Gastroesophageal sphincter (tissue), 4 donors: ENCODE results near the gene UBAC2. TPM values are rescaled to one million over a fixed set of nuclear protein-coding genes. Genes with fewer than 3 reads are reported as not detected.

Source experiments
- ATAC-seq: fragments of 150-250 bp; one replicate; pipeline ENCODE4 v1.9.1; 2016; ENCODE audit warnings: mild to moderate bottlenecking, moderate library complexity
- H3K27ac ChIP-seq, 4 donors: fragments of 200-600 bp; sonication (generic) in 3 of 4; 1 replicate in 3 of 4; 2 replicates in 1 of 4; pipeline ENCODE4 v1.5.1; 2016 to 2019
- H3K27me3 ChIP-seq: fragments of 200-600 bp; sonication (generic); one replicate; pipeline ENCODE4 v1.5.1; 2019
- H3K36me3 ChIP-seq, 2 donors: fragments of 200-600 bp; sonication (generic); one replicate each; pipeline ENCODE4 v1.5.1; 2019; ENCODE audit warnings: control low read depth in 1 of 2
- H3K4me1 ChIP-seq, 3 donors: fragments of 200-600 bp; sonication (generic); 1 replicate in 2 of 3; 2 replicates in 1 of 3; pipeline ENCODE4 v1.5.1; 2016 to 2019; ENCODE audit warnings: control low read depth in 2 of 3
- H3K4me3 ChIP-seq, 2 donors: fragments of 200-600 bp; sonication (generic); one replicate each; pipeline ENCODE4 v1.5.1; 2019; ENCODE audit warnings: mild to moderate bottlenecking in 1 of 2, moderate library complexity in 1 of 2
- H3K9me3 ChIP-seq, 3 donors: fragments of 200-600 bp; sonication (generic); one replicate each; pipeline ENCODE4 v1.5.1; 2017 to 2019; ENCODE audit warnings: control low read depth in 2 of 3
- CTCF ChIP-seq, 4 experiments: fragments of 200-600 bp in 2 of 4; fragments of 450-650 bp in 2 of 4; sonication (generic) in 1 of 4; IDR thresholded peaks; one replicate each; pipeline ENCODE4 v1.5.1; 2017 to 2019; ENCODE audit warnings: antibody characterized with exemption in 4 of 4, mild to moderate bottlenecking in 2 of 4, moderate library complexity in 2 of 4
- EP300 ChIP-seq: sonication (generic); formaldehyde crosslinking; IDR thresholded peaks from one replicate; pipeline ENCODE4 v1.6.1; 2017; ENCODE audit warnings: antibody characterized with exemption, mild to moderate bottlenecking
- POLR2A ChIP-seq, 2 donors: fragments of 450-650 bp; IDR thresholded peaks; one replicate each; pipeline ENCODE4 v1.6.1; 2017; ENCODE audit warnings: antibody characterized with exemption in 2 of 2, mild to moderate bottlenecking in 2 of 2, moderate library complexity in 1 of 2
- POLR2AphosphoS5 ChIP-seq: sonication (generic); formaldehyde crosslinking; IDR thresholded peaks from one replicate; pipeline ENCODE4 v1.6.1; 2017; ENCODE audit warnings: antibody characterized with exemption
- WGBS, 2 donors: methylation state at CpG; one replicate each; pipeline ENCODE4 v1.1.5; 2018; ENCODE audit warnings: low coverage in 1 of 2; 5-methylcytosine and 5-hydroxymethylcytosine counted together
- total RNA-seq, 4 donors: library from RNA; depleted of rRNA; stranded (reverse); fragments of >200 nt; gene quantifications; one replicate each; pipeline ENCODE4 v1.1.0, GENCODE V29; 2016

Gene UBAC2
- total RNA-seq, 4 donors from 2014 or later: 45.0 to 59.6 (median 52.2) TPM

GRCh38 chr13:99250982-99251825 lies 50.5 kb downstream of the UBAC2 start:
- TF ChIP-seq CTCF (IDR thresholded peaks at IDR 0.05): no peak
- TF ChIP-seq POLR2A (IDR thresholded peaks at IDR 0.05): no peak
- TF ChIP-seq POLR2AphosphoS5: no peak
- Histone ChIP-seq H3K4me3 (no peak overlapping the region), H3K27me3 (no peaks in the 10 kb centered on the region), H3K4me1 (no peaks in the 10 kb centered on the region), H3K36me3 (peaks cover 0 to 34% of the 10 kb centered on the region in 2 donors), H3K9me3 (no peaks in the 10 kb centered on the region), H3K27ac (no peak overlapping the region)
- ATAC-seq: no peak
- 90 to 93% methylated on average over 5 of the region's 5 CpGs for WGBS, 2 donors

DNA sequence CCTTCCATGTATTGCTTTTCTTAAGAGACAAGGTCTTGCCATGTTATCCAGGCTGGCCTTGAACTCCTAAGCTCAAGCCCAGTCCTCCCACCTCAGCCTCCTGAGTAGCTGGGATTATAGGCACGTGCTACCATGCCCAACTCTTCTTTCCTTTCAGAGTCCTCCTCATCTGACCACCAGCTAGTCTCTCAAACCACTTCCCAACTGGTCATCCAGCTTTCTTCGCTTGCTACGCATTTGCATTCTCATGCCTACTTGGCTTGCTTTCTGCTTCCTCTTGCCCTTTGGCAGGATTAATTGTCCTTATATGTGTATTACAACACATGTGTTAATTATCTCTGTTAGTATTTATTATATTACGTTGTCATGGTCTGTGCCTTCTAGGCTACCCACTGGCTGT lies 51.3 kb downstream of the UBAC2 start:
- no peaks in the 10 kb centered on the region for H3K9me3 ChIP-seq
- no peak overlapping the region for H3K4me3 ChIP-seq
- TF ChIP-seq POLR2AphosphoS5 (no peak), CTCF (IDR thresholded peaks at IDR 0.05) (no peak), EP300 (no peak), POLR2A (IDR thresholded peaks at IDR 0.05) (no peak)
- no peaks in the 10 kb centered on the region for H3K4me1 ChIP-seq
- no peak for ATAC-seq
- H3K27me3 ChIP-seq: no peaks in the 10 kb centered on the region
- no peak overlapping the region for H3K27ac ChIP-seq
- H3K36me3 ChIP-seq: peaks cover 0 to 30% of the 10 kb centered on the region in 2 donors
- WGBS, 2 donors: 88 to 97% methylated on average over 3 to 4 of the region's 4 CpGs

DNA sequence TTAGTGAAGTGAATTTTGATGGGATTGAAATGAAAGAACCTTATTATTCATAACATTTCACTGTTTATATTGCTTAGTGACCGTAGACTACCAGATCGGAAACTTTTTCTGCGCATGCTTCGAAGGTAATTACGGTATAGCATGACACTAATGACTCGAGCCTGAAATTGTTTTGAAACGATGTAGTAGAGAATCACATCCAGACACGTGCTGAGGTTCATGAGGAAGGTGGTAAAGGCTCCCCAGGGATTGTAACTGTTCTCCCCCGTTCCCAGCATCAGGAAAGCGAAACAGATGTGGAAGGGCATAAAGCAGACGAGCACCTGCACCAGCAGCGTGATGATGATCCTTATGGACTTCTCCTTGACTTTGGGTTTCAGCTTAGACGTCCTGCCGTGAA lies 54.2 kb downstream of the UBAC2 start:
- TF ChIP-seq POLR2AphosphoS5 (no peak), POLR2A (IDR thresholded peaks at IDR 0.05) (no peak), EP300 (no peak), CTCF (IDR thresholded peaks at IDR 0.05) (no peak)
- Histone ChIP-seq H3K27me3 (no peaks in the 10 kb centered on the region), H3K9me3 (no peaks in the 10 kb centered on the region), H3K27ac (no peak overlapping the region), H3K4me3 (no peak overlapping the region), H3K36me3 (peaks cover 0 to 8% of the 10 kb centered on the region in 2 donors), H3K4me1 (no peaks in the 10 kb centered on the region)
- ATAC-seq: no peak
- 71 to 88% methylated on average over 12 of the region's 14 CpGs for WGBS, 2 donors

DNA sequence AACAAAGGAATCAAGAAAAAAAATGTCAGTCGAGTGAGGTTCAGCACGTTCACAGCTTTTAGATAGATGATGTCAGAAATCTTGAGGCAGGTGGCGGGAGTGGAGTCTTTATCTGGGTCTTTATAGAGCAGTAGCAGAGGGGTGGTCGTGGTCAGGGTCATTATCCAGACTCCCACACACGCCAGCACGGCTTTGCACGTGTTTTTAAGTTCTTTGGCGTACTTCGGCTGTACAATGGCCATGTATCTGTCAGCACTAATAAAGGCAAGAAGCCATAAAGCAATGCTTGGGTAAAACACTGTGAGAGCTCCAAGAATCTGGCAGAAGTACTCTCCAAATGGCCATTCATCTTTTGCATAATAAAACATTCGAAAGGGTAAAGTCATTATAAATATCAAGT lies 54.6 kb downstream of the UBAC2 start:
- H3K4me1 ChIP-seq: no peaks in the 10 kb centered on the region
- no peak overlapping the region for H3K4me3 ChIP-seq
- no peaks in the 10 kb centered on the region for H3K27me3 ChIP-seq
- peaks cover 0 to 13% of the 10 kb centered on the region in 2 donors for H3K36me3 ChIP-seq
- no peaks in the 10 kb centered on the region for H3K9me3 ChIP-seq
- 52 to 72% methylated on average over 6 to 10 of the region's 10 CpGs for WGBS, 2 donors
- no peak for ATAC-seq
- no peak for TF ChIP-seq CTCF (IDR thresholded peaks at IDR 0.05)
- no peak overlapping the region for H3K27ac ChIP-seq

- no peak for TF ChIP-seq POLR2A (IDR thresholded peaks at IDR 0.05)
- TF ChIP-seq POLR2AphosphoS5: no peak
- TF ChIP-seq CTCF (IDR thresholded peaks at IDR 0.05): no peak
- no peak for TF ChIP-seq EP300
- ATAC-seq: no peak
- Histone ChIP-seq H3K9me3 (no peaks in the 10 kb centered on the region), H3K27ac (no peak overlapping the region), H3K36me3 (peaks cover 0 to 13% of the 10 kb centered on the region in 2 donors), H3K27me3 (no peaks in the 10 kb centered on the region), H3K4me3 (no peak overlapping the region), H3K4me1 (no peaks in the 10 kb centered on the region)
- WGBS, 2 donors: 91 to 100% methylated on average over 2 of the region's 2 CpGs
Observed at GRCh38 chr13:99256283-99256682, 55.6 kb downstream of the UBAC2 start.
